ENCODE results near the gene ADGRV1.

DNA sequence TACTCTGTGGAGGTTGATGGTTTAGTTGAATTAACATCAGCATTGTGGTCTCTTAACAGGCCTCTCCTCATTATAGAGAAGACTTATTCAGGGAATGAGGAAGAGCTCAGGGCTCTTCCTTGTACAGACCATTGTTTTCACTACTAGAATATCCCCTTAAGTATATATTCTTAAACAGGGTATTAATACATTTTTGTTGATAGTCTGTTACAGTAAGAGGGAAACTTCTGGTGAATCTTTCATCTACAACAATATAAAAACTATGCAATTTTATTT is 330.7 kb downstream of the ADGRV1 start:
- TF ChIP-seq, protein P1, sequence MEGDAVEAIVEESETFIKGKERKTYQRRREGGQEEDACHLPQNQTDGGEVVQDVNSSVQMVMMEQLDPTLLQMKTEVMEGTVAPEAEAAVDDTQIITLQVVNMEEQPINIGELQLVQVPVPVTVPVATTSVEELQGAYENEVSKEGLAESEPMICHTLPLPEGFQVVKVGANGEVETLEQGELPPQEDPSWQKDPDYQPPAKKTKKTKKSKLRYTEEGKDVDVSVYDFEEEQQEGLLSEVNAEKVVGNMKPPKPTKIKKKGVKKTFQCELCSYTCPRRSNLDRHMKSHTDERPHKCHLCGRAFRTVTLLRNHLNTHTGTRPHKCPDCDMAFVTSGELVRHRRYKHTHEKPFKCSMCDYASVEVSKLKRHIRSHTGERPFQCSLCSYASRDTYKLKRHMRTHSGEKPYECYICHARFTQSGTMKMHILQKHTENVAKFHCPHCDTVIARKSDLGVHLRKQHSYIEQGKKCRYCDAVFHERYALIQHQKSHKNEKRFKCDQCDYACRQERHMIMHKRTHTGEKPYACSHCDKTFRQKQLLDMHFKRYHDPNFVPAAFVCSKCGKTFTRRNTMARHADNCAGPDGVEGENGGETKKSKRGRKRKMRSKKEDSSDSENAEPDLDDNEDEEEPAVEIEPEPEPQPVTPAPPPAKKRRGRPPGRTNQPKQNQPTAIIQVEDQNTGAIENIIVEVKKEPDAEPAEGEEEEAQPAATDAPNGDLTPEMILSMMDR (IDR thresholded peaks at IDR 0.05; ENCODE audit: extremely low read depth in 1 of 2, insufficient read depth in 1 of 2, low read depth in 1 of 2, low read length in 2 of 2): no peak
- TF ChIP-seq POLR2A (IDR thresholded peaks at IDR 0.05; ENCODE audit: low read depth, low read length) (no peak), POLR2AphosphoS5 (IDR thresholded peaks at IDR 0.05; ENCODE audit: insufficient read depth, low read depth, low read length) (no peak), EZH2 (IDR thresholded peaks at IDR 0.05; ENCODE audit: borderline replicate concordance, low read depth, low read length, severe bottlenecking) (no peak), JUN (IDR thresholded peaks at IDR 0.05; ENCODE audit: borderline replicate concordance, insufficient read depth, insufficient read length, low read depth) (no peak)
